Heart left ventricle (tissue), 13 donors: ENCODE measurements around the gene FBL.

ENCODE experiments used
- CTCF ChIP-seq, 12 donors: fragments of 200-600 bp; sonication (generic) in 4 of 12; IDR thresholded peaks; one replicate each; pipeline versions ENCODE4 v1.5.0 to v1.8.0; 2018 to 2022; ENCODE audit warnings: antibody characterized with exemption in 12 of 12, mild to moderate bottlenecking in 5 of 12
- POLR2A ChIP-seq, 2 donors: fragments of 450-650 bp; IDR thresholded peaks; one replicate each; pipeline ENCODE4 v1.6.1; 2017; ENCODE audit warnings: antibody characterized with exemption in 2 of 2, mild to moderate bottlenecking in 2 of 2, moderate library complexity in 2 of 2
- donor health status: ischemic (EF 13 %, LVEDD 7.1; RV severe dilation, severe dysfunction).
- donor health status: DM: no; HTN: yes; CAD: no.
- donor health status: DM: no; HTN: no; CAD: no.
- donor health status: ischemic (EF 25% LVEDD 6.9; RV normal size, moderate dysfunction).
- donor health status: ischemic (EF 25% LVEDD 5.7; RV mildly dilated, moderate dysfunction).
- donor health status: ischemic (EF 35%, LVEDD 5.7; RV mildly dilated, moderate dysfunction).
- donor health status: nonischemic (EF 11% LVEDD 7.7; RV severe dilation, severe dysfunction).
- donor health status: DM: yes; HTN: yes; CAD: no.
- donor health status: PGD.
- donor health status: ischemic (EF 29% LVEDD 5.4; RV normal size, mild dysfunction).
- donor health status: nonischemic (EF 23%, LVEDD 6.1; RV moderate dilation, normal function).

- no peak for TF ChIP-seq POLR2A (IDR thresholded peaks at IDR 0.05)
- TF ChIP-seq CTCF (IDR thresholded peaks at IDR 0.05), result no peak
Measured at GRCh38 chr19:39802958-39803357, 43.2 kb downstream of the FBL start.
